ENCODE data around the gene ZFR. TPM values are rescaled to one million over a fixed set of nuclear protein-coding genes. Genes with fewer than 3 reads are reported as not detected.

ZFR gene
- total RNA-seq, 1 experiment from 2014 or later, result 85.1 TPM

DNA sequence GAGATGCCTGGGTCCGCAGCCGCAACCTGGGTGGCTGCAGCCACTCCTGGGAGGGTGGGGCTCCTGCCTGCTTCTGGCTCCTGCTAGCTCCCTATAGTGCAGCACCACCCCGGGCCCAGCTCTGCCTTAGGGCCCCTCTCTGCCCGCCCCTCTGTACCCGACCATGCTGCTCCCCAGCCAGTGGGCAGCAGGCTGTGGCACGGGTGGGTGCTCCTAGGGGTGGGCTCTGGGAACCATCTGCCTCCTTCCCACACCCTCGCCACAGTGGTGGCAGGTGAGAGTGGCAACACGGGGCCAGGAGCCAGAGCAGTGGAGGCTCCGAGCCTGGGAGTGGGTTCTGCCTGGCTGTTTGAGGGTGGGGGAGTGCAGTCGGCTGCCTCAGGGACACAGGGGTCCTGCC lies 124.0 kb downstream of the ZFR start:
- ChIA-PET POLR2A (ENCODE audit: unreplicated experiment) (no interaction called here), CTCF (no interaction called here)
- DNase-seq, result no peak
- Histone ChIP-seq H3K4me2 (ENCODE audit: low read length) (no peak overlapping the region), H3F3A (ENCODE audit: low read length, unreplicated experiment) (no peaks in the 10 kb centered on the region), H3K36me3 (ENCODE audit: low read depth, low read length) (no peaks in the 10 kb centered on the region), H3K9me2 (replicated peaks; ENCODE audit: low read length) (no peaks in the 10 kb centered on the region), H3K79me2 (ENCODE audit: low read length) (no peaks in the 10 kb centered on the region), H2AFZ (ENCODE audit: low read length) (no peak overlapping the region), H3K9me3 (ENCODE audit: low read length) (0 out of 2 replicates have a peak, but pooled peaks cover 12% of the 10 kb centered on the region), H3K27ac (ENCODE audit: low read length) (no peak overlapping the region), H3K27me3 (ENCODE audit: low read length) (no peaks in the 10 kb centered on the region), H3K4me1 (ENCODE audit: insufficient read depth, low read length) (no peaks in the 10 kb centered on the region), H3K9ac (ENCODE audit: low read length) (no peak overlapping the region), H3K4me3 (ENCODE audit: low read length) (no peak overlapping the region), H4K20me1 (ENCODE audit: low read length) (no peaks in the 10 kb centered on the region)
- intact Hi-C loops (cut with micrococcal nuclease), result no loop called here
- no peak for ATAC-seq
- TF ChIP-seq CTCF (conservative IDR thresholded peaks at IDR 0.05; ENCODE audit: low read depth, low read length) (no peak), EZH2 (IDR thresholded peaks at IDR 0.05; ENCODE audit: low read length, unreplicated experiment) (no peak), EZH2phosphoT487 (IDR thresholded peaks at IDR 0.05; ENCODE audit: borderline replicate concordance, low read length) (no peak)
- no TSS peak for BruUV-seq (replicated peaks)

DNA sequence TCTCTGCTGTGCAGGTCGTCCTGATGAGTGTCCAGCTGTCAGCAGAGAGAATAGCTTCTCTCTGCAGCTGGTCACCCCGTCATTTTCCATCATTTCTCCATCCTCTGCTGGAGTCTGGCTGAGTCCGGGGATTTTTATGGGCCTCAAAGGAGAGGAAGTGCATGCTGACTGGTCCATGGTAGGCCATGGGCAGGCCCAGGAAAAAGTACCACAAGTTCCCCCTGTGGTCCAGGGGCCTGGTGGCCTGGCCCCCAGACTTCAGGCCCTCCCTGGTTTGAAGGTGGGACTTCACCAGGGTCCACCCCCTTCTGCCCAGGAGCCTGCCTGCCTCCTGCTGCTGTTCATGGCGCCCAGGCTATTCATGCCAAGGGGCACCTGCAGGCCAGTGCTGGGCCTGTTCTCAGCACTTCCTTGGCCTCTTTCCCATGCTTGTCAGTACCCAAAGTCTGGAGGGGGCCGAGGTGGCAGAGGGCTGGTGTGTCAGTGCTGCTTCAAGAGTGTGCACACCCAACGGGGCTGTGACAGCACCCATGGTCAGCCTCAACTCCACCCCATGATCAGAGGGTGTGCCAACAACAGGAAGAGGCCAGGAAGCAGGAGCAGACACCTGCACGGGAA lies 124.5 kb downstream of the ZFR start:
- Histone ChIP-seq H3K9me2 (replicated peaks; ENCODE audit: low read length) (no peaks in the 10 kb centered on the region), H3K4me1 (ENCODE audit: insufficient read depth, low read length) (no peaks in the 10 kb centered on the region), H3K36me3 (ENCODE audit: low read depth, low read length) (no peaks in the 10 kb centered on the region), H3K27ac (ENCODE audit: low read length) (no peak overlapping the region), H3K9ac (ENCODE audit: low read length) (no peak overlapping the region), H3F3A (ENCODE audit: low read length, unreplicated experiment) (no peaks in the 10 kb centered on the region), H2AFZ (ENCODE audit: low read length) (no peak overlapping the region), H3K27me3 (ENCODE audit: low read length) (no peaks in the 10 kb centered on the region), H3K4me3 (ENCODE audit: low read length) (no peak overlapping the region), H3K4me2 (ENCODE audit: low read length) (no peak overlapping the region), H3K9me3 (ENCODE audit: low read length) (0 out of 2 replicates have a peak, but pooled peaks cover 12% of the 10 kb centered on the region), H4K20me1 (ENCODE audit: low read length) (no peaks in the 10 kb centered on the region), H3K79me2 (ENCODE audit: low read length) (no peaks in the 10 kb centered on the region)
- ATAC-seq (no peak), DNase-seq (no peak)
- intact Hi-C loops (cut with micrococcal nuclease), result no loop called here
- POLR2A ChIA-PET (ENCODE audit: unreplicated experiment), result no interaction called here
- CTCF ChIA-PET, result no interaction called here
- no TSS peak for BruUV-seq (replicated peaks)
- TF ChIP-seq EZH2 (IDR thresholded peaks at IDR 0.05; ENCODE audit: low read length, unreplicated experiment), result no peak
- TF ChIP-seq CTCF (conservative IDR thresholded peaks at IDR 0.05; ENCODE audit: low read depth, low read length), result no peak
- no peak for TF ChIP-seq EZH2phosphoT487 (IDR thresholded peaks at IDR 0.05; ENCODE audit: borderline replicate concordance, low read length)

- Histone ChIP-seq H3K9ac (ENCODE audit: low read length) (no peak overlapping the region), H3K9me3 (ENCODE audit: low read length) (0 out of 2 replicates have a peak, but pooled peaks cover 12% of the 10 kb centered on the region), H2AFZ (ENCODE audit: low read length) (no peak overlapping the region), H3K27me3 (ENCODE audit: low read length) (no peaks in the 10 kb centered on the region), H3K4me1 (ENCODE audit: insufficient read depth, low read length) (no peaks in the 10 kb centered on the region), H3K79me2 (ENCODE audit: low read length) (no peaks in the 10 kb centered on the region), H4K20me1 (ENCODE audit: low read length) (no peaks in the 10 kb centered on the region), H3K36me3 (ENCODE audit: low read depth, low read length) (no peaks in the 10 kb centered on the region), H3K4me2 (ENCODE audit: low read length) (no peak overlapping the region), H3K4me3 (ENCODE audit: low read length) (no peak overlapping the region), H3K9me2 (replicated peaks; ENCODE audit: low read length) (no peaks in the 10 kb centered on the region), H3F3A (ENCODE audit: low read length, unreplicated experiment) (no peaks in the 10 kb centered on the region), H3K27ac (ENCODE audit: low read length) (no peak overlapping the region)
- TF ChIP-seq EZH2 (IDR thresholded peaks at IDR 0.05; ENCODE audit: low read length, unreplicated experiment) (no peak), EZH2phosphoT487 (IDR thresholded peaks at IDR 0.05; ENCODE audit: borderline replicate concordance, low read length) (no peak), CTCF (conservative IDR thresholded peaks at IDR 0.05; ENCODE audit: low read depth, low read length) (no peak)
- intact Hi-C loops (cut with micrococcal nuclease), result no loop called here
- ATAC-seq (no peak), DNase-seq (no peak)
- BruUV-seq (replicated peaks), result no TSS peak
- POLR2A ChIA-PET (ENCODE audit: unreplicated experiment), result no interaction called here
- CTCF ChIA-PET, result no interaction called here
These were observed 125.1 kb downstream of the ZFR start for GRCh38 chr5:32319392-32319791.
